Measurements from ENCODE around the gene ZNF217. TPM values are rescaled to one million over a fixed set of nuclear protein-coding genes. Genes with fewer than 3 reads are reported as not detected.
"Not testable (repeated sequence)": the region's sequence is repeated elsewhere in the genome, so short reads cannot be mapped to it uniquely, and the experiment has no call there.

The ZNF217 gene
- total RNA-seq, 1 experiment from 2014 or later = 33.8 TPM

DNA sequence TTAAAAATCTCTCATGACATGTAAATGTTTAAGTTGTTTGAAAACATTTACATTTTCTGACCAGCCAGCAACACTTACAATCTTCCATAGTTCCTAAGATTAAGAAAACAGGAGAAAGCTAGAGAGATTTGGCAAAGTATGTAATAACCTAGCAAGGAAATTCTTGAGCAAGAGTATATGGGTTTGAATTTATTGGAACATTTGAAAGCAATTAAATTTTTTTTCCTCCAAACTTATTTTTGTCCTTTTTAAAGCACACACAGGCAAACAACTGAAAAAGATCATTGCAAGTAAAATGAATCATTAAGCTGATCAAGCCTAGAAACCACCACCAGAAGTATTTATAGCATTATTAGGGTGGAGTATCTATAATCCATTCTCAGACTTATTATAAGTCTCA, 20.1 kb upstream of the ZNF217 start:
- Histone ChIP-seq H3K36me3 (ENCODE audit: control insufficient read depth in 1 of 2, insufficient read depth in 2 of 2, low read length in 2 of 2) (no peaks in the 10 kb centered on the region), H3K9ac (ENCODE audit: low read length) (0 out of 2 replicates have a peak overlapping the region, but pooled peaks have one; percentile 4), H2AFZ (ENCODE audit: low read depth, low read length, poor library complexity, severe bottlenecking) (peak overlapping the region; percentile 65), H3K27ac (ENCODE audit: low read depth, low read length) (no peak overlapping the region), H3K4me1 (ENCODE audit: control insufficient read depth in 1 of 2, insufficient read depth in 2 of 2, low read length in 2 of 2) (peaks cover 34 to 64% of the 10 kb centered on the region in 2 experiments), H3K27me3 (ENCODE audit: insufficient read depth, low read length) (no peaks in the 10 kb centered on the region), H3K4me3 (replicated peaks in 1 of 2; ENCODE audit: low read depth in 1 of 2, low read length in 2 of 2) (no peak overlapping the region), H4K20me1 (ENCODE audit: insufficient read depth) (no peaks in the 10 kb centered on the region), H3K9me2 (ENCODE audit: insufficient read depth) (no peaks in the 10 kb centered on the region), H3K79me2 (ENCODE audit: insufficient read depth, low read length) (no peaks in the 10 kb centered on the region), H3K4me2 (ENCODE audit: low read length) (no peak overlapping the region), H3K9me3 (ENCODE audit: control insufficient read depth in 1 of 2, insufficient read depth in 1 of 2, low read depth in 1 of 2, low read length in 2 of 2) (no peaks in the 10 kb centered on the region)
- CTCF ChIA-PET = interaction anchor here (1.4 kb wide), 1 partner anchor 302 kb away, joined by 5 read pairs; no protein-coding TSS in a partner anchor
- intact Hi-C loops (cut with micrococcal nuclease) = no loop called here
- RAD21 ChIA-PET (ENCODE audit: low non-redundant PET in 1 of 2, low total read pairs in 2 of 2, uncharacterized antibody in 2 of 2, unreplicated experiment in 2 of 2) = interaction anchor here in 1 of 2 experiments (1.2 kb wide), 1 partner anchor 8 kb away, joined by 5 read pairs; no protein-coding TSS in a partner anchor
- ATAC-seq (no peak), DNase-seq (ENCODE audit: low read depth, low spot score) (no peak)
- POLR2A ChIA-PET = interaction anchor here (0.8 to 5.8 kb wide), 4 partner anchors 9 to 211 kb away, joined by 3 to 64 read pairs (median 4); no protein-coding TSS in a partner anchor
- TF ChIP-seq CEBPB (IDR thresholded peaks at IDR 0.05; ENCODE audit: low read depth) (no peak), SP1 (IDR thresholded peaks at IDR 0.05; ENCODE audit: low read depth) (no peak), ZNF274 (IDR thresholded peaks at IDR 0.05; ENCODE audit: low read depth, low read length) (no peak), POLR2A (IDR thresholded peaks at IDR 0.05; ENCODE audit: borderline replicate concordance, extremely low read depth, insufficient read depth, insufficient read length) (no peak), SRF (IDR thresholded peaks at IDR 0.05; ENCODE audit: low read depth) (no peak), ELF1 (IDR thresholded peaks at IDR 0.05; ENCODE audit: borderline replicate concordance, low read depth) (no peak), JUND (IDR thresholded peaks at IDR 0.05) (no peak), RAD21 (IDR thresholded peaks at IDR 0.05; ENCODE audit: low read depth) (no peak)
- TF ChIP-seq, protein P1, sequence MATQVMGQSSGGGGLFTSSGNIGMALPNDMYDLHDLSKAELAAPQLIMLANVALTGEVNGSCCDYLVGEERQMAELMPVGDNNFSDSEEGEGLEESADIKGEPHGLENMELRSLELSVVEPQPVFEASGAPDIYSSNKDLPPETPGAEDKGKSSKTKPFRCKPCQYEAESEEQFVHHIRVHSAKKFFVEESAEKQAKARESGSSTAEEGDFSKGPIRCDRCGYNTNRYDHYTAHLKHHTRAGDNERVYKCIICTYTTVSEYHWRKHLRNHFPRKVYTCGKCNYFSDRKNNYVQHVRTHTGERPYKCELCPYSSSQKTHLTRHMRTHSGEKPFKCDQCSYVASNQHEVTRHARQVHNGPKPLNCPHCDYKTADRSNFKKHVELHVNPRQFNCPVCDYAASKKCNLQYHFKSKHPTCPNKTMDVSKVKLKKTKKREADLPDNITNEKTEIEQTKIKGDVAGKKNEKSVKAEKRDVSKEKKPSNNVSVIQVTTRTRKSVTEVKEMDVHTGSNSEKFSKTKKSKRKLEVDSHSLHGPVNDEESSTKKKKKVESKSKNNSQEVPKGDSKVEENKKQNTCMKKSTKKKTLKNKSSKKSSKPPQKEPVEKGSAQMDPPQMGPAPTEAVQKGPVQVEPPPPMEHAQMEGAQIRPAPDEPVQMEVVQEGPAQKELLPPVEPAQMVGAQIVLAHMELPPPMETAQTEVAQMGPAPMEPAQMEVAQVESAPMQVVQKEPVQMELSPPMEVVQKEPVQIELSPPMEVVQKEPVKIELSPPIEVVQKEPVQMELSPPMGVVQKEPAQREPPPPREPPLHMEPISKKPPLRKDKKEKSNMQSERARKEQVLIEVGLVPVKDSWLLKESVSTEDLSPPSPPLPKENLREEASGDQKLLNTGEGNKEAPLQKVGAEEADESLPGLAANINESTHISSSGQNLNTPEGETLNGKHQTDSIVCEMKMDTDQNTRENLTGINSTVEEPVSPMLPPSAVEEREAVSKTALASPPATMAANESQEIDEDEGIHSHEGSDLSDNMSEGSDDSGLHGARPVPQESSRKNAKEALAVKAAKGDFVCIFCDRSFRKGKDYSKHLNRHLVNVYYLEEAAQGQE (IDR thresholded peaks at IDR 0.05; ENCODE audit: low read depth) = no peak
- TF ChIP-seq, protein P2, sequence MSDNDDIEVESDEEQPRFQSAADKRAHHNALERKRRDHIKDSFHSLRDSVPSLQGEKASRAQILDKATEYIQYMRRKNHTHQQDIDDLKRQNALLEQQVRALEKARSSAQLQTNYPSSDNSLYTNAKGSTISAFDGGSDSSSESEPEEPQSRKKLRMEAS (IDR thresholded peaks at IDR 0.05) = no peak
- no TSS peak for BruUV-seq (replicated peaks)

DNA sequence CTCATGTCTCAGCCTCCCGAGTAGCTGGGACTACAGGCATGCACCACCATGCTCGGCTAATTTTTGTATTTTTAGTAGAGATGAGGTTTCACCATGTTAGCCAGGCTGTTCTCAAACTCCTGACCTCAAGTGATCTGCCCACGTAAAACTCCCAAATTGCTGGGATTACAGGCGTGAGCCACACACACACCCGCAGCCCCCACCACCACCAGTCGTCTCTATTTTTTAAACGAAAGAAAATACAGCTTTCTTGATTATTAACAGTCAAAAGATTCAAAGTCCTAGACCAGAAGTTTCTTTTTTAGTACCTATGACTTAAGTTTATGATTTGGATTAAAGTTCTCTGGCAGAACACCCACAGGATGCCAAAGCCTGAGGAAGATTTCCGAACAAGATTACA, 18.6 kb upstream of the ZNF217 start:
- BruUV-seq (replicated peaks); H4K20me1 ChIP-seq (ENCODE audit: insufficient read depth); H3K79me2 ChIP-seq (ENCODE audit: insufficient read depth, low read length); H3K36me3 ChIP-seq (ENCODE audit: control insufficient read depth in 1 of 2, insufficient read depth in 2 of 2, low read length in 2 of 2); DNase-seq (ENCODE audit: low read depth, low spot score); H3K9me2 ChIP-seq (ENCODE audit: insufficient read depth); H3K4me3 ChIP-seq (replicated peaks in 1 of 2; ENCODE audit: low read depth in 1 of 2, low read length in 2 of 2); intact Hi-C loops (cut with micrococcal nuclease); H2AFZ ChIP-seq (ENCODE audit: low read depth, low read length, poor library complexity, severe bottlenecking); CTCF ChIA-PET; H3K9me3 ChIP-seq (ENCODE audit: control insufficient read depth in 1 of 2, insufficient read depth in 1 of 2, low read depth in 1 of 2, low read length in 2 of 2); RAD21 ChIA-PET (ENCODE audit: low non-redundant PET in 1 of 2, low total read pairs in 2 of 2, uncharacterized antibody in 2 of 2, unreplicated experiment in 2 of 2); H3K27me3 ChIP-seq (ENCODE audit: insufficient read depth, low read length): not testable (repeated sequence)
- Histone ChIP-seq H3K9ac (ENCODE audit: low read length) (peak overlapping the region; percentile 60; the same call in 1 of the 2 replicates), H3K27ac (ENCODE audit: low read depth, low read length) (peak overlapping the region; percentile 82), H3K4me1 (ENCODE audit: control insufficient read depth in 1 of 2, insufficient read depth in 2 of 2, low read length in 2 of 2) (peaks cover 34 to 70% of the 10 kb centered on the region in 2 experiments), H3K4me2 (ENCODE audit: low read length) (peak overlapping the region; percentile 81)
- peak; percentile 2; the same call in 1 of the 2 replicates for ATAC-seq
- POLR2A ChIA-PET = interaction anchor here (0.7 to 5.8 kb wide), 4 partner anchors 11 to 568 kb away, joined by 3 to 64 read pairs (median 10); partner anchors contain the start of gene ZNF217
